Skeletal muscle tissue (tissue), 4 donors: ENCODE results near the gene SNX24. TPM values are rescaled to one million over a fixed set of nuclear protein-coding genes. Genes with fewer than 3 reads are reported as not detected.
"Not testable (repeated sequence)": the region's sequence is repeated elsewhere in the genome, so short reads cannot be mapped to it uniquely, and the experiment has no call there.

Experiments
- H3K27ac ChIP-seq: one replicate; pipeline ENCODE4 v1.7.0; 2013; ENCODE audit warnings: mild to moderate bottlenecking, low read depth, low read length, inconsistent platforms
- H3K27me3 ChIP-seq, 3 donors: one replicate each; pipeline ENCODE4 v1.7.0; 2013; ENCODE audit warnings: low read length in 3 of 3; ENCODE audit not compliant: control insufficient read depth in 3 of 3, insufficient read depth in 3 of 3
- H3K36me3 ChIP-seq, 3 donors: one replicate each; pipeline ENCODE4 v1.7.0; 2013; ENCODE audit warnings: low read length in 3 of 3; ENCODE audit not compliant: control insufficient read depth in 3 of 3, insufficient read depth in 3 of 3
- H3K4me1 ChIP-seq, 3 donors: one replicate each; pipeline ENCODE4 v1.7.0; 2013; ENCODE audit warnings: low read length in 3 of 3, mild to moderate bottlenecking in 3 of 3; ENCODE audit not compliant: control insufficient read depth in 3 of 3, insufficient read depth in 3 of 3
- H3K4me3 ChIP-seq, 3 donors: one replicate each; pipeline ENCODE4 v1.7.0; 2013; ENCODE audit warnings: low read length in 3 of 3
- H3K9ac ChIP-seq, 3 donors: one replicate each; pipeline ENCODE4 v1.7.0; 2013; ENCODE audit warnings: low read length in 3 of 3, mild to moderate bottlenecking in 3 of 3, moderate library complexity in 2 of 3, low read depth in 1 of 3
- H3K9me3 ChIP-seq, 3 donors: one replicate each; pipeline ENCODE4 v1.7.0; 2013; ENCODE audit warnings: low read length in 3 of 3; ENCODE audit not compliant: control insufficient read depth in 3 of 3
- total RNA-seq: library from RNA; depleted of rRNA; stranded (reverse); fragments of >200 nt; gene quantifications from one replicate; pipeline ENCODE4 v1.2.3, GENCODE V29; 2014
- donor health status: Osteomylitis.

SNX24 gene
- total RNA-seq, 1 donor from 2014 or later = 11.5 TPM

DNA sequence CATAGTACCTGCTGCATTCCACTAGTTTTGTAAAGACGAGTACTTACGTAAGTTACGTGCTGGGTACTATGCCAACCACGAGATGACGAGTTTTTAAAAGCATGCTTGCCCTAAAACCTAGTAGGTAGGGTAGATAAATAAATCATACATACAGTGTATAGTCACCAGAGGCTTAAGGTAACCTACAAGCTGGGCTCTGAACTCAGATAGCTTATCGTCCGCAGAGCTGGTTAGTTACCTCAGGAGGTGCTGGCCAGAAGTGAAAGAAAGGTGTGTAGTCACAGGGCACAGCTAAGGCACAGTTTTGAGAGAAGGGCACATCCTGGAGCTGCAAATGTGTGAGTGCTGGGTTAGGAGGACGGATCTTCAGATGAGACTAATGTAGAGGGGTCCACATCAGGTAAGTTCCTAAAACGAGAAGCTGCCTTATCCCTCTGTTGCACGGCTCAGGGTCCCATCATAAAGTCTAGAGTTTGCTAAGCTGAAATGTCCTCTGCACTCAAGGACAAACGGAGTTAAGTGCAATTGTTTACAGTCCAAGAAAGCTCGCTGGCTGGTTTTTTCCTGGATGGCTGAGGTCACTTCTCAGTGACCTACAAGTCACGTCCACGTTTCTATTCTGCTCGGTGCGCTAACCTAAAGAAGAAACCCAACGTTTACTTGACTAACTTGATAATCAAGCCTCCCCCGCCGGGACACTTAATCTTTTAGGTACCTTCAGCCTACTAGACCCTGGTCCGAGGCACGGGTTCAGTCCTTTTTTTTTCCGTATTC lies 1.1 kb upstream of the SNX24 start:
- H3K9ac ChIP-seq = peak overlapping the region; percentile 71 to 82 (median 74)
- H3K27ac ChIP-seq = peak overlapping the region; percentile 3
- peaks cover 4 to 14% (median 7%) of the 10 kb centered on the region in 3 donors for H3K4me1 ChIP-seq
- H3K36me3 ChIP-seq = no peaks in the 10 kb centered on the region
- H3K4me3 ChIP-seq = peak overlapping the region; percentile 79 to 84 (median 84)
- no peaks in the 10 kb centered on the region for H3K27me3 ChIP-seq
- no peaks in the 10 kb centered on the region for H3K9me3 ChIP-seq

DNA sequence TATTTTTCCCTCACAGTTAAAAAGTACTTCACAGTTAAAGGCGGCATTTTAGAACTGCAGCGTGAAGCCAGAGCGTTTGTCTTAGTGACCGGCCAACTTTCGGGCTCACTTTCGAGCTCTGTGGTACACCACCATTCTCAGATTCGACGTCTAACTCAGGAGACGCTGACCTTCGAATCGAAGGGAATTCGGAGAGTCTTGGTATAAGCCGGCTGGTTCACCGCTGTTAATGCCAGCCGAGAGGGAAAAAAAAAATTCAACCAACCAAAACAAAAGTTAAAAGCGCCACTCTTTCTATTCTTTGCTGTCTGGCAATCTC lies 544 bp upstream of the SNX24 start:
- no peaks in the 10 kb centered on the region for H3K36me3 ChIP-seq
- H3K27ac ChIP-seq = peak overlapping the region; percentile 3
- H3K9me3 ChIP-seq = no peaks in the 10 kb centered on the region
- H3K4me3 ChIP-seq = peak overlapping the region; percentile 79 to 84 (median 84)
- no peaks in the 10 kb centered on the region for H3K27me3 ChIP-seq
- peaks cover 4 to 14% (median 7%) of the 10 kb centered on the region in 3 donors for H3K4me1 ChIP-seq
- H3K9ac ChIP-seq = peak overlapping the region; percentile 71 to 82 (median 74)

DNA sequence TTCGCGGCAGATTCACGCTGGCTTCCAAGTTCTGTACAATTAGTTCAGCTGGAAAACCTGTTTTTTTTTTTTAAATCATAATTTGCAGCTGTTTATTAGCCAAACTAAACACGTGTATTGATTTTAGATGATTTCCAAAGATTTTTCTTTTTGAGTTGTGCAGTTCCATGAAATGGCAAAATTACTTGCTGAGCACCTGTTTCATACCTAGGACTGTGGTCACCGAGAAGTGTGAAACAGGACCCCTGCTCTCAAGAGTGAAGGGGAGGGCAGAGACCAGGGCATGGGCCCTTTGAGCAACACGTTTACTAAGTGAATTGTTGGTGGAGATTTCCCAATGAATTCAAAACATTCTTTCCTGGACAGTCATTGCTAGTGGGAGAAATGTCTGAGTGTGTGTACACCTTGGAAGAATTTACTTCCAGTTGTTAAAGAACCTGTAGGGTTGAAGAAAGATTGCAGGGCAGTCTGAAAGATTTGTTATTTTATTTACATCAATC lies 688 bp downstream of the SNX24 start:
- Histone ChIP-seq H3K4me1 (peaks cover 4 to 14% (median 7%) of the 10 kb centered on the region in 3 donors), H3K4me3 (peak overlapping the region; percentile 79 to 84 (median 81)), H3K9ac (peak overlapping the region; percentile 79 to 83 (median 82)), H3K36me3 (no peaks in the 10 kb centered on the region), H3K27ac (peak overlapping the region; percentile 61), H3K27me3 (no peaks in the 10 kb centered on the region), H3K9me3 (no peaks in the 10 kb centered on the region)

DNA sequence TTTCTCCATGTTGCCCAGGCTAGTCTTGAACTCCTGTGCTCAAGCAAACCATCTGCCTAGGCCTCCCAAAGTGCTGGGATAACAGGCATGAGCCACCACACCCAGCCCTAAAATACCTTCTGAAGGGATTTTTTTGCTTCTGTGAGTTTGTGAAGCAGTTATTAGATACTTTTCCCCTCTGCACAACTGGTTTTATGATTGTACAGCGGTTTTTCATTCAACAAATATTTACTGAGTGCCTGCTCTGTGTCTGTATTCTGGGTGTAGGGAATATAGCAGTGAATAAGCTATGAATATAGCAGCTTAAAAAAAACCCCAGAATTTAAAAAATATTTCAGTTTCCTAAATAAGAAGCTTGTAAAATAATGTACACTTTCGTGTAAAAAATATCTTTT lies 2.3 kb downstream of the SNX24 start:
- Histone ChIP-seq H3K27me3 (no peaks in the 10 kb centered on the region), H3K9ac (no peak overlapping the region), H3K4me3 (no peak overlapping the region), H3K4me1 (peaks cover 4 to 14% (median 7%) of the 10 kb centered on the region in 3 donors), H3K9me3 (no peaks in the 10 kb centered on the region), H3K36me3 (no peaks in the 10 kb centered on the region), H3K27ac (no peak overlapping the region)

DNA sequence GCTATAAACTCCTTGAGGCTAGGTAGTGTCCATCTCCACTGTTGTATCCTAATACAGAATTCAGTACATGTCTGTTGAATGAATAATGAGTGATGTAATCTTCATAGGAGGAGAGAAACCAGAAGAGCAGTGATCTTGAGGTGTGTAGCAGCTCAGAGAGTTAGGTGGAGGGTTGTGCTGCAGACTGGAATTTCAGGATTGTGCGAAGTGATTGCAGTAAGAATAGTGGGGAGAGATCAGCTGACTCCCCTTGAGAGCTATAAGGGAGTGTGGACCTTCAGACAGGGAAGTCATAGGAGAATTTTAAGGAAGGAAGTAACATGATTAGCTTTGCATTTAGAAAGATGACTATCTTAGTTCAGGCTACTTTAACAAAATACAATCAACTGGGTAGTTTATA lies 4.4 kb downstream of the SNX24 start:
- Histone ChIP-seq H3K27me3 (no peaks in the 10 kb centered on the region), H3K9me3 (no peaks in the 10 kb centered on the region), H3K4me3 (no peak overlapping the region), H3K27ac (peak overlapping the region; percentile 10), H3K9ac (no peak overlapping the region), H3K36me3 (no peaks in the 10 kb centered on the region), H3K4me1 (peaks cover 0 to 7% (median 0%) of the 10 kb centered on the region in 3 donors)

DNA sequence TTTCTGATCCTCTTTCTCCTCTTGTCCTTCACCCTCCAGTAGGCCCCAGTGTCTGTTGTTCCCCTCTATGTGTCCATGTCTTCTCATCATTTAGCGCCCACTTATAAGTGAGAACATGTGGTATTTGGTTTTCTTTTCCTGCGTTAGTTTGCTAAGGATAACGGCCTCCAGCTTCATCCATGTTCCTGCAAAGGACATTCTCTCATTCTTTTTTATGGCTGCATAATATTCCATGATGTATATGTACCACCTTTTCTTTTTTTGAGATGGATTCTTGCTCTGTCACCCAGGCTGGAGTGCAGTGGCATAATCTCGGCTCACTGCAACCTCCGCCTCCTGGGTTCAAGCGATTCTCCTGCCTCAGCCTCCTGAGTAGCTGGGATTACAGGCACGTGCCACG lies 12.1 kb downstream of the SNX24 start:
- H3K9me3 ChIP-seq, H3K27ac ChIP-seq, H3K27me3 ChIP-seq, H3K4me1 ChIP-seq, H3K9ac ChIP-seq, H3K4me3 ChIP-seq, H3K36me3 ChIP-seq: not testable (repeated sequence)

DNA sequence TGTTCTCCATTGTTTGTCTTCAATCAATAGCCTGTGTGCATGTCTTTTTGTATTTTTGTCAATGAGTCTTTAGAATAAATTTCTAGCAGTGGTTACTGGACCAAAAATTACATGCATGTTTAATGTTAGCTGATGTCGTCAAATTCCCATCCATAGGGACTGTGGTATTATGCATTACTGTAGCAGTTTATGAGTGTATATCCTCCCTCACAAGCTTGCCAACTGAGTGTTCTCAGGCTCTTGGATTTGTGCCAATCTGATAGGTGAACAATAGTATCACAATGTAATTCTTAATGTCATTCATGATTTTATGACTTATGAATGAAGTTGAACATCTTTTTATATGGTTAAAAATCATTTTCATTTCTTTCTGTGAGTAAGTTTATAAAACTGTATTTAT lies 13.0 kb downstream of the SNX24 start:
- H3K4me1 ChIP-seq = no peaks in the 10 kb centered on the region
- H3K27ac ChIP-seq = no peak overlapping the region
- no peaks in the 10 kb centered on the region for H3K36me3 ChIP-seq
- H3K27me3 ChIP-seq = no peaks in the 10 kb centered on the region
- no peak overlapping the region for H3K4me3 ChIP-seq
- H3K9me3 ChIP-seq = no peaks in the 10 kb centered on the region
- H3K9ac ChIP-seq = no peak overlapping the region

DNA sequence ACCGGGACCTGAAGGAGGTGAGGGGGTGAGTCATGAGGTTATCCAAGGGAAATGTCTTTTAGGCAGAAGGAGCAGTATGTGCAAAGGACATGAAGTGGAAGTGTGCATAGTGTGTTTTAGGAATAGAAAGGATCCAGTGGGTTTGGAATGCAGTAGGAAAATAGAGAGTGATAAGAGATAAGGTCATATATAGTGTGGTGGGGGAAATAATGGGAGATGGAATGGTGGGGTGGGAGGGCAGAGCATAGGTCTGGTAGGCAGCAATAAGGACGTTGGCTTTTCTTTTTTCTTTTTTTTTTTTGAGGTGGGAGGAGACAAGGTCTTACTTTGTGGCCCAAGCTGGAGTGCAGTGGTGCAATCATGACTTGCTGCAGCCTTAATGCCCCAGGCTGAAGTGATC lies 17.8 kb downstream of the SNX24 start:
- Histone ChIP-seq H3K9ac (no peak overlapping the region), H3K4me1 (no peaks in the 10 kb centered on the region), H3K27me3 (no peaks in the 10 kb centered on the region), H3K27ac (no peak overlapping the region), H3K4me3 (no peak overlapping the region), H3K9me3 (no peaks in the 10 kb centered on the region), H3K36me3 (peaks cover 0 to under 1% (median 0%) of the 10 kb centered on the region in 3 donors)

DNA sequence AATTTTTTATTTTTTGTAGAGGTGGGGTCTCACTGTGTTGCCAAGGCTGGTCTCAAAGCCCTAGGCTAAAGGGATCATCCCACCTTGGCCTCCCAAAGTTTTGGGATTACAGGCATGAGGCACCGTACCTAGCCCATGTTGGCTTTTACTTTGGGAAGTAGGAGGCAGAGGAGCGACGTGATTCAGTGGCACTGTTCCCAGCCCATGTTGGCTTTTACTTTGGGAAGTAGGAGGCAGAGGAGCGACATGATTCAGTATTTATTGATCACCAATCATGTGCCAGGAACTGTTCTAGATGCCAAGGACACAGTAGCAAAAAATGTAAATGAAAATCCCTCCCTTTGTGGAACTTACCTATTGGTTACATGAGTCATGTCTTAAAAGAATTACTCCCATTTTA lies 18.3 kb downstream of the SNX24 start:
- Histone ChIP-seq H3K9ac (no peak overlapping the region), H3K4me3 (no peak overlapping the region), H3K27ac (no peak overlapping the region), H3K4me1 (no peaks in the 10 kb centered on the region), H3K27me3 (no peaks in the 10 kb centered on the region), H3K36me3 (peaks cover 0 to 3% (median 3%) of the 10 kb centered on the region in 3 donors), H3K9me3 (no peaks in the 10 kb centered on the region)

DNA sequence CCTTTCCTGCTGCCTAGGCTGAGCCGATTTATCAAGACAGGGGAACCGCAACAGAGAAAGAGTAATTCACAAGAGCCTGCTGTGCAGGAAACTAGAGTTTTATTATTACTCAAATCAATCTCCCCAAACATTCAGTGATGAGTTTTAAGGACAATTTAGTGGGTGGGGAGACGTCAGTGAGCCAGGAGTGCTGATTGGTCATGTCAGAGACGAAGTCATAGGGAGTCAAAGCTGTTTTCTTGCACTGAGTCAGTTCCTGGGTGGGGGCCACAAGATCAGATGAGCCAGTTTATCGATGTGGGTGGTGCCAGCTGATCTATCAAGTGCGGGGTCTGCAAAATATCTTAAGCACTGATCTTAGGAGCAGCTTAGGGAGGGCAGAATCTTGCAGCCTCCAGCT lies 19.0 kb downstream of the SNX24 start:
- Histone ChIP-seq H3K4me3 (no peak overlapping the region), H3K4me1 (no peaks in the 10 kb centered on the region), H3K9me3 (no peaks in the 10 kb centered on the region), H3K36me3 (peaks cover 0 to 3% (median 3%) of the 10 kb centered on the region in 3 donors), H3K27ac (no peak overlapping the region), H3K27me3 (no peaks in the 10 kb centered on the region), H3K9ac (no peak overlapping the region)
